ENCODE results near the gene NT5C2.
"Not testable (repeated sequence)": the region's sequence is repeated elsewhere in the genome, so short reads cannot be mapped to it uniquely, and the experiment has no call there.

- not testable (repeated sequence) for TF ChIP-seq EZH2phosphoT487 (IDR thresholded peaks at IDR 0.05; ENCODE audit: borderline replicate concordance, low read length)
- TF ChIP-seq, protein P1, sequence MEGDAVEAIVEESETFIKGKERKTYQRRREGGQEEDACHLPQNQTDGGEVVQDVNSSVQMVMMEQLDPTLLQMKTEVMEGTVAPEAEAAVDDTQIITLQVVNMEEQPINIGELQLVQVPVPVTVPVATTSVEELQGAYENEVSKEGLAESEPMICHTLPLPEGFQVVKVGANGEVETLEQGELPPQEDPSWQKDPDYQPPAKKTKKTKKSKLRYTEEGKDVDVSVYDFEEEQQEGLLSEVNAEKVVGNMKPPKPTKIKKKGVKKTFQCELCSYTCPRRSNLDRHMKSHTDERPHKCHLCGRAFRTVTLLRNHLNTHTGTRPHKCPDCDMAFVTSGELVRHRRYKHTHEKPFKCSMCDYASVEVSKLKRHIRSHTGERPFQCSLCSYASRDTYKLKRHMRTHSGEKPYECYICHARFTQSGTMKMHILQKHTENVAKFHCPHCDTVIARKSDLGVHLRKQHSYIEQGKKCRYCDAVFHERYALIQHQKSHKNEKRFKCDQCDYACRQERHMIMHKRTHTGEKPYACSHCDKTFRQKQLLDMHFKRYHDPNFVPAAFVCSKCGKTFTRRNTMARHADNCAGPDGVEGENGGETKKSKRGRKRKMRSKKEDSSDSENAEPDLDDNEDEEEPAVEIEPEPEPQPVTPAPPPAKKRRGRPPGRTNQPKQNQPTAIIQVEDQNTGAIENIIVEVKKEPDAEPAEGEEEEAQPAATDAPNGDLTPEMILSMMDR (IDR thresholded peaks at IDR 0.05; ENCODE audit: low read depth, low read length, poor library complexity, severe bottlenecking) = not testable (repeated sequence)
Observed at GRCh38 chr10:103135168-103135567, 57.9 kb downstream of the NT5C2 start.
